Caki2 (cell line): Measurements from ENCODE around the gene HOXD9. TPM values are rescaled to one million over a fixed set of nuclear protein-coding genes. Genes with fewer than 3 reads are reported as not detected.

Experiments
- DNase-seq: peaks from one replicate; pipeline ENCODE4 v3.0.0-alpha.2; 2015; ENCODE audit warnings: low read depth
- in situ Hi-C: cut with HindIII; loops from 2 replicates; pipeline ENCODE4 v1.10.0; 2016; ENCODE audit warnings: low sequenced_read_pairs, low pct_unique_long_range_greater_than_20kb, mixed read lengths
- total RNA-seq: library from RNA; depleted of rRNA; stranded (reverse); fragments of >200 nt; shearing (Covaris generic); gene quantifications from 2 replicates; pipeline ENCODE4 v1.2.3, GENCODE V29; 2014; ENCODE audit warnings: low replicate concordance

Gene HOXD9
- total RNA-seq, 1 experiment from 2014 or later, result 9.5 TPM

DNA sequence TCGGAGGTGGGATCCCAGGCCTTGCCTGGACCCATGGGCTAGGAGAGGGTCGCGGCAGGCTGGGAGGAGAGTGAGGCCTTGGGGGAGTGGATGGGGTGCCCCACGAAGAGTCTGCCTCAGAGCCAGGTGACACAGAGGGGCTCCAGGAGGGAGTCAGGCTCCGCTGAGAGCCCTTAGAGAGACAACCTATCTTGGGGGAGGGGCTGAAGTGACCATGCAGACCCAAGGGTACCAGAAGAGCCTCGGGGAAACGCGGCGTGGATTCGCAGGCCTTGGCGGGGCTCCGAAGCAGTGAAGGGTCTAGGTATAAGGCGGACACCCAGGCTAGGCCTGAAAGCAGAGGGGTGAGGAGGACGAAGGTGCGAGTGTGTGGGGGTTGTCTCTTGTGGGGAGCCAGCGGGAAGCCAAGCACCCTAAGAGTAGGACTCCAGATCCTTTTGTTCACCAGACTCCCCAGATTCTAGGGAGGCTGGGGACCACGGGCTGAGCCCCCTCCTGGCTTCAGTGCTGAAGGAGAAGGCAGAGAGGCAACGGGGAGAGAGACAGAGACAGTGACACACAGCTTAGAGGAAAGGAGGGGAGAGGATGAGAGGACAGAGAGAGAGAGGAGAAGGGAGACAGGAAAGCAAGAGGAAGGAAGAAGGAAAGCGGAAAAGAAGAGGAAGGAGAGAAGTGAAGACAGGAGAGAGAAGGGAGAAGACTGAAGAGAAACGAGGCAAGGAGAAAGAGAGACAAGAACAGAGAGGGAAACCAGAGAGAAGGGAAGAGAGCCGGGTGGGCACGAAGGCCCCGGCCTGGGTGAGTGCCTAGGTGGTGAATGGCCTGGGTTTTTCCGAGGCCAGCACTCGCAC, 16.6 kb upstream of the HOXD9 start:
- no peak for DNase-seq
- in situ Hi-C loops, result no loop called here

- DNase-seq, result peak; percentile 77
- in situ Hi-C loops, result no loop called here
Measured at GRCh38 chr2:176106581-176107539, 15.7 kb upstream of the HOXD9 start, which contains the start of gene HOXD11. HOXD11 (plus strand) TSS chr2:176107280; CDS start chr2:176107356, 76 bp downstream.

- in situ Hi-C loops, result no loop called here
- no peak for DNase-seq
Measured at GRCh38 chr2:176107731-176108181, 14.8 kb upstream of the HOXD9 start.

GRCh38 chr2:176109192-176109901, 13.2 kb upstream of the HOXD9 start:
- DNase-seq, result no peak
- in situ Hi-C loops, result no loop called here

DNA sequence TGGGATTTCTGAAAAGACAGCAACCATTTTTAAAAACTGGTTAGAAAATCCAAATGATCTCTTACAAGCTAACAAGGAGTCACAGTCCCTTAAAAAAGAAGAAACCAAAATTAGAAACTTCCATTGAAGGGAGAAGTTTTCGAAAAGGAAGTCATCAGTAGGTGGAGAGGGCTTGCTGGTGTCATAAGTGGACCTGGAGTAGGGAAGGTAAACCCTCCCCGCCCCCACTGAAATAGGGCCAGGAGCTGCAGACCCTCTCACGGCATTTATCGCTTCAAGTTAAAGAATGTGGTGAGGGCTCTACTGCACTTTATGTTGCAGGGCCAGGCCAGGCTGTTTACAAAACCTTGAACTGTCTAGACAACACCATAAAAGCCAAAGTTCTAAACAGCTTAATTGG, 12.6 kb upstream of the HOXD9 start:
- no peak for DNase-seq
- in situ Hi-C loops, result no loop called here

DNA sequence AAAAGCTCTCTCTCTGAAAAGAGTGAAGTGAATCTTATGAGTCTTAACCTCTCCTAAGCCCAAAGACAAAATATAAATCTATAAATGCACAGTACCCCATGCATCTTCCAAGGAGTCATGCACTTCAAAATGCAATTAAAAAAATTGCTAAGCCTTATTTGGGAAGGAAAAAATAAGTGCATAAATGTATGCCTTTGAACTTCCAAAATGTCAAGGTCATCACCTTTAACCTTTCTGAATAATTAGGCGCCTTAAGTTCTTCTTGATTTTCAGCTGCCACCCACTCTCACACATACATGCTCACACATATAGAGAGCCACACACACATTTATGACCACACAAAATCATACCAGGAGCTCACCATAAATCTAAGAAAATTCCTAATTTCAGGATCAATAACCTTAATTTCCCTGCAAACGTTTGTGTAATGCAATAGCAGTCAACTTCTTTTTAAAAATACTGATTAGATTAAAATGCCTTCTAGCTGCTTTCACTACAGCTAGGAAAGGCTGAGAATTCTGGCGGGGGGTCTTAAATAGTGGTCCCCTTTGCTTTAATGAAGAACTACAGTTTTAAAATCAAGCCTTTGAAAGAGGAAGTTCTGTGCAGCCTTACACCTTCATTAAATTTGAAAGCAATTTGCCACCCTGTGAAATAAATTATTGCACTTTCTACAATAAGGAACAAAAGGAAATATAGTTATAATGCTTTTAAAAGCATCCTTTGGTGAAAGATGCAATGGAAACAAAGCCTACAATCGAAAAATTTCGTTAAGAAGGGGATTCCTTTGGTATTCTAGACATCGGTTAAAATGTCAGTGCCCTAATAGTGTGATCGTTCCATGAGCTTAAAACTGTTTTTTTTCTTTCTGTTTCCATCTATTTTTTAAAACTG, 11.9 kb upstream of the HOXD9 start:
- in situ Hi-C loops, result no loop called here
- DNase-seq, result no peak

DNA sequence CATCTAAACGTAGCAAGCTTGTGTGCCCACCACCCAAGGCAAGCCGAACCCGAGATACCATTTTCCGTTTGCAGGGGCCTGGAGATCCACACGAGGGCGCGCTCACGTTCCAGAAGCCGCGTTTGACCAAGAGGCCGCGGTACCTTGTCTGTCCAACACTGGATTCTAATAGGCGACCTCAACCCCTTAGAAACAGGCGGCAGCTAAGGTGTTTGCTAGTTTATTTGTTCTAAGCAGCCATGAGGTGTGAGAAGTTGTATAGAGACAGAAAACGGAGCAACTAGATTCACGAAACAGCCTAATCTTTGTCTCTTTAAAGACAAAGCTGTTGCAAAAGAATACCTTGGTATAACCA, 11.2 kb upstream of the HOXD9 start:
- DNase-seq, result no peak
- in situ Hi-C loops, result no loop called here

GRCh38 chr2:176111846-176112374, 10.6 kb upstream of the HOXD9 start:
- in situ Hi-C loops, result no loop called here
- DNase-seq, result no peak

- in situ Hi-C loops, result no loop called here
- no peak for DNase-seq
Measured at GRCh38 chr2:176112375-176113302, 9.9 kb upstream of the HOXD9 start.

- in situ Hi-C loops, result no loop called here
- DNase-seq, result no peak
Measured at GRCh38 chr2:176114120-176114929, 8.2 kb upstream of the HOXD9 start.

- no peak for DNase-seq
- in situ Hi-C loops, result no loop called here
Measured at GRCh38 chr2:176114930-176115625, 7.4 kb upstream of the HOXD9 start.

GRCh38 chr2:176115883-176116813, 6.4 kb upstream of the HOXD9 start, which contains the start of gene HOXD10:
HOXD10 (plus strand) TSS chr2:176116778; CDS start chr2:176116834, 56 bp downstream.
- DNase-seq, result peak; percentile 91
- in situ Hi-C loops, result no loop called here

DNA sequence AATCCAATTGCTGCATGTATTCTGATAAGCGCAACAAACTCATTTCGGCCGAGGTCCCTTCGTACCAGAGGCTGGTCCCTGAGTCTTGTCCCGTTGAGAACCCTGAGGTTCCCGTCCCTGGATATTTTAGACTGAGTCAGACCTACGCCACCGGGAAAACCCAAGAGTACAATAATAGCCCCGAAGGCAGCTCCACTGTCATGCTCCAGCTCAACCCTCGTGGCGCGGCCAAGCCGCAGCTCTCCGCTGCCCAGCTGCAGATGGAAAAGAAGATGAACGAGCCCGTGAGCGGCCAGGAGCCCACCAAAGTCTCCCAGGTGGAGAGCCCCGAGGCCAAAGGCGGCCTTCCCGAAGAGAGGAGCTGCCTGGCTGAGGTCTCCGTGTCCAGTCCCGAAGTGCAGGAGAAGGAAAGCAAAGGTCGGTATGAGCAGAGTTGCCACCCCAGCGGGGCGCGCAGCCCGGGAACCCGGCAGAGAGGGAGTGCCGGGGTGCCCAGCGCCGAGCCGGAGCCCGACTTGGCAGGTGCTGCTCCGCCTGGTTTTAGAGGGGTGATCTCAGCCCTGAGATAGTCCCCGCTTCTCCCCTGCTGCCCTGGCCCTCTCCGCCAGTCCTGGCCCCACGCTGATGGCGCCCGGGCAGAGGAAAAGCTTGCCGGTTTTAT, 5.2 kb upstream of the HOXD9 start:
- DNase-seq, result no peak
- in situ Hi-C loops, result no loop called here
